Esophagus muscularis mucosa (tissue), 4 donors: Measurements from ENCODE around the gene GLI3. TPM values are rescaled to one million over a fixed set of nuclear protein-coding genes. Genes with fewer than 3 reads are reported as not detected.

Experiments
- DNase-seq: peaks from one replicate; pipeline ENCODE4 v3.0.0-alpha.2; 2017; ENCODE audit errors: extremely low spot score
- H3K27ac ChIP-seq, 4 donors: fragments of 200-600 bp; sonication (generic); replicated peaks in 1 of 4; 1 replicate in 3 of 4; 2 replicates in 1 of 4; pipeline ENCODE4 v1.5.1; 2016 to 2019; ENCODE audit warnings: mild to moderate bottlenecking in 1 of 4
- H3K27me3 ChIP-seq, 4 donors: fragments of 200-600 bp; sonication (generic); one replicate each; pipeline versions ENCODE4 v1.5.1 to v1.6.0; 2016 to 2019
- H3K36me3 ChIP-seq, 4 donors: fragments of 200-600 bp; sonication (generic); one replicate each; pipeline ENCODE4 v1.5.1; 2016 to 2019
- H3K4me1 ChIP-seq, 4 donors: fragments of 200-600 bp; sonication (generic); one replicate each; pipeline ENCODE4 v1.5.1; 2016 to 2019
- H3K4me3 ChIP-seq, 4 donors: fragments of 200-600 bp; sonication (generic); 1 replicate in 2 of 4; 2 replicates in 2 of 4; pipeline ENCODE4 v1.5.1; 2016 to 2019; ENCODE audit warnings: mild to moderate bottlenecking in 4 of 4, moderate library complexity in 1 of 4
- H3K9me3 ChIP-seq, 4 donors: fragments of 200-600 bp; sonication (generic); 1 replicate in 3 of 4; 2 replicates in 1 of 4; pipeline ENCODE4 v1.5.1; 2016 to 2019
- EP300 ChIP-seq: sonication (generic); formaldehyde crosslinking; IDR thresholded peaks from one replicate; pipeline ENCODE4 v1.6.1; 2017; ENCODE audit warnings: antibody characterized with exemption
- POLR2A ChIP-seq: fragments of 450-650 bp; IDR thresholded peaks from one replicate; pipeline ENCODE4 v1.6.1; 2017; ENCODE audit warnings: antibody characterized with exemption, moderate library complexity, mild to moderate bottlenecking, low read depth
- POLR2AphosphoS5 ChIP-seq, 2 donors: sonication (generic); formaldehyde crosslinking; IDR thresholded peaks; one replicate each; pipeline ENCODE4 v1.6.1; 2017; ENCODE audit warnings: antibody characterized with exemption in 2 of 2
- WGBS: methylation state at CpG from one replicate; pipeline ENCODE4 v1.1.5; 2018; 5-methylcytosine and 5-hydroxymethylcytosine counted together
- intact Hi-C: fragments of 100-400 bp; cut with DNase I; formaldehyde crosslinking; loops from one replicate; pipeline ENCODE4 v1.15.1; 2023
- total RNA-seq, 4 donors: library from RNA; depleted of rRNA; stranded (reverse); fragments of >200 nt; gene quantifications; one replicate each; pipeline versions ENCODE4 v1.1.0 to v1.2.1, GENCODE V29; 2016
- TF ChIP-seq, protein P1 (sequence below), 3 experiments: fragments of 200-600 bp in 2 of 3; fragments of 450-650 bp in 1 of 3; sonication (generic) in 2 of 3; IDR thresholded peaks; one replicate each; pipeline ENCODE4 v1.5.1; 2017 to 2019; ENCODE audit warnings: antibody characterized with exemption in 3 of 3, mild to moderate bottlenecking in 2 of 3, moderate library complexity in 1 of 3

GLI3 gene
- total RNA-seq, 4 donors from 2014 or later, result 11.7 to 17.8 (median 13.3) TPM

- 88% methylated on average over 8 of the region's 8 CpGs for WGBS
- intact Hi-C loops, result no loop called here
- no peaks in the 10 kb centered on the region for H3K36me3 ChIP-seq
- no peaks in the 10 kb centered on the region for H3K27me3 ChIP-seq
- no peak for TF ChIP-seq POLR2A
- TF ChIP-seq, protein P1, sequence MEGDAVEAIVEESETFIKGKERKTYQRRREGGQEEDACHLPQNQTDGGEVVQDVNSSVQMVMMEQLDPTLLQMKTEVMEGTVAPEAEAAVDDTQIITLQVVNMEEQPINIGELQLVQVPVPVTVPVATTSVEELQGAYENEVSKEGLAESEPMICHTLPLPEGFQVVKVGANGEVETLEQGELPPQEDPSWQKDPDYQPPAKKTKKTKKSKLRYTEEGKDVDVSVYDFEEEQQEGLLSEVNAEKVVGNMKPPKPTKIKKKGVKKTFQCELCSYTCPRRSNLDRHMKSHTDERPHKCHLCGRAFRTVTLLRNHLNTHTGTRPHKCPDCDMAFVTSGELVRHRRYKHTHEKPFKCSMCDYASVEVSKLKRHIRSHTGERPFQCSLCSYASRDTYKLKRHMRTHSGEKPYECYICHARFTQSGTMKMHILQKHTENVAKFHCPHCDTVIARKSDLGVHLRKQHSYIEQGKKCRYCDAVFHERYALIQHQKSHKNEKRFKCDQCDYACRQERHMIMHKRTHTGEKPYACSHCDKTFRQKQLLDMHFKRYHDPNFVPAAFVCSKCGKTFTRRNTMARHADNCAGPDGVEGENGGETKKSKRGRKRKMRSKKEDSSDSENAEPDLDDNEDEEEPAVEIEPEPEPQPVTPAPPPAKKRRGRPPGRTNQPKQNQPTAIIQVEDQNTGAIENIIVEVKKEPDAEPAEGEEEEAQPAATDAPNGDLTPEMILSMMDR (IDR thresholded peaks at IDR 0.05), result no peak
- no peak for TF ChIP-seq POLR2AphosphoS5 (IDR thresholded peaks at IDR 0.05)
- TF ChIP-seq EP300, result no peak
- H3K4me1 ChIP-seq, result peaks cover 0 to 17% (median 10%) of the 10 kb centered on the region in 4 donors
- H3K4me3 ChIP-seq, result no peak overlapping the region
- no peak for DNase-seq
- H3K27ac ChIP-seq, result no peak overlapping the region
- H3K9me3 ChIP-seq, result no peaks in the 10 kb centered on the region
Measured at GRCh38 chr7:42168512-42168911, 68.5 kb downstream of the GLI3 start.

DNA sequence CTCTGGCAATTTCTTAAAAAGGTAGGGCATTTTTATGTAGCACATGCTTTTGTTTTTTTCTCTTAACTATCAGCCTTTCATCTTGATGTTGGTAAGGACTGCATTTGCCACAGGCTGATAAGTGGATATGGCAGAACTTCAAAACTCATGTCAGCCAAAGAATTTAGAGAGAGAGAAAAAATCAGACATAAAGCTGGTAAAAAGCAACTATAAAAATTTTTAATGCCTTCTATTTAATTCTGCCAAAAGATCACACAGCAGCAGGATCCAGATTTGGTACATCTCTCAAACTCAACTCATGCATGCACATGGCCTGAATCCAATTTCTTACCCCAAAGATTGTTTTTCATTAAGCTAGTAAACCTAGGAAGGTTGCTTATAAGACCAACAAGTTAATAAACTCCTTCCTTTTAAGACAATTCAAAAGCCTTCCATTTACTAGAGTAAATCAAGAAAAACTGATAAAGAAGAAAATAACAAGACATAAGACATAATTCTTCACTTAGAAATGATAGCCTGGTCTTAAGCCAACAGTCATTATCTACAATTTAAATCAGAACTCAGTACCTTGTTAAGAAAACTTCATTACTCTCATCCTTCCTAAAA is 69.3 kb downstream of the GLI3 start:
- H3K4me3 ChIP-seq, result no peak overlapping the region
- H3K27ac ChIP-seq, result no peak overlapping the region
- H3K4me1 ChIP-seq, result peaks cover 0 to 23% (median 16%) of the 10 kb centered on the region in 4 donors
- no peaks in the 10 kb centered on the region for H3K27me3 ChIP-seq
- intact Hi-C loops, result no loop called here
- no peaks in the 10 kb centered on the region for H3K36me3 ChIP-seq
- TF ChIP-seq EP300 (no peak), POLR2AphosphoS5 (IDR thresholded peaks at IDR 0.05) (no peak), POLR2A (no peak)
- TF ChIP-seq, protein P1 (IDR thresholded peaks at IDR 0.05), result no peak
- no peaks in the 10 kb centered on the region for H3K9me3 ChIP-seq
- no peak for DNase-seq

DNA sequence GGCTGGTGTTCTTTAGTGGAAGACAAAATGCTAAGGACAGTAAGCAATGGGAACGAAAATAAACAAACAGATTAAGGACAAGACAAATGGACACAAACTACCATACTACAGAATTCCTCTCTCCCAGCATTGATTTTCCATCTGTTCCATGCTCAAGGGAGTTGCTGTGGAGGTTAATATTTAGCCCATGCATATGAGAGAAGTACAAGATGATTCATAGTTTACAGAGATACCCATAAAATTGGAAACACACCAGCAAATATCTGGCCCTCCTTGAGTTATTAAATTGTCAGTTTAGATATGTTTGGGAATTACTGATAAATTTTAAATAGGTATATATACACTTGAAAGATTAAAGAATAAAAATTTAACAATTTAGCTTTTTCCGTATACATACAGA is 69.8 kb downstream of the GLI3 start:
- DNase-seq, result no peak
- Histone ChIP-seq H3K4me3 (no peak overlapping the region), H3K9me3 (no peaks in the 10 kb centered on the region), H3K27me3 (no peaks in the 10 kb centered on the region), H3K27ac (no peak overlapping the region), H3K4me1 (peaks cover 0 to 28% (median 21%) of the 10 kb centered on the region in 4 donors), H3K36me3 (no peaks in the 10 kb centered on the region)
- TF ChIP-seq, protein P1 (IDR thresholded peaks at IDR 0.05), result no peak
- no peak for TF ChIP-seq POLR2A
- no peak for TF ChIP-seq POLR2AphosphoS5 (IDR thresholded peaks at IDR 0.05)
- no peak for TF ChIP-seq EP300
- 65% methylated on average over 2 of the region's 2 CpGs for WGBS
- intact Hi-C loops, result no loop called here

DNA sequence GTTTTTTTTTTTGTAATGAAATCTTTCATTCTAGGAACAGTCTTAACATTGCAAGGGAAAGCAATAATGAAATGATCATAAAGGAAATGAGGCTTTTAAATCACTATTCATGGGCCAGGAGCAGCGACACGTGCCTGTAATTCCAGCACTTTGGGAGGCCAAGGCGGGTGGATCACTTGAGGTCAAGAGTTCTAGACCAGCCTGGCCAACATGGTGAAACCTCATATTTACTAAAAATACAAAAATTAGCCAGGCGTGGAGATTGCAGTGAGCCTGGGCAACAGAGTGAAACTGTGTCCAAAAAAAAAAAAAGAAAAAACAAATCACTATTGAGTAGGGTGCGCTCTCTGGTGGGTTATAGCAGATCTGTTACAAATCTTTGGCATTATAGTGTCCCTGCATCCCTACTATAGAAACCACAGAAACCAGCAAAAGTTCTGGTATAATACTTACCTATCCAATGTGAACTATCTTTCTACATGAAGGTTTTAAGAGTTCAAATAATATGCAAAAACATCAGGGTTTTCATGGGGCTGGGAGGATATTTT is 72.1 kb downstream of the GLI3 start:
- no peak for TF ChIP-seq EP300
- 91% methylated on average over 5 of the region's 5 CpGs for WGBS
- no peak overlapping the region for H3K27ac ChIP-seq
- intact Hi-C loops, result no loop called here
- H3K4me1 ChIP-seq, result peaks cover 0 to 38% (median 32%) of the 10 kb centered on the region in 4 donors
- H3K36me3 ChIP-seq, result no peaks in the 10 kb centered on the region
- no peak overlapping the region for H3K4me3 ChIP-seq
- DNase-seq, result no peak
- no peaks in the 10 kb centered on the region for H3K27me3 ChIP-seq
- no peaks in the 10 kb centered on the region for H3K9me3 ChIP-seq

DNA sequence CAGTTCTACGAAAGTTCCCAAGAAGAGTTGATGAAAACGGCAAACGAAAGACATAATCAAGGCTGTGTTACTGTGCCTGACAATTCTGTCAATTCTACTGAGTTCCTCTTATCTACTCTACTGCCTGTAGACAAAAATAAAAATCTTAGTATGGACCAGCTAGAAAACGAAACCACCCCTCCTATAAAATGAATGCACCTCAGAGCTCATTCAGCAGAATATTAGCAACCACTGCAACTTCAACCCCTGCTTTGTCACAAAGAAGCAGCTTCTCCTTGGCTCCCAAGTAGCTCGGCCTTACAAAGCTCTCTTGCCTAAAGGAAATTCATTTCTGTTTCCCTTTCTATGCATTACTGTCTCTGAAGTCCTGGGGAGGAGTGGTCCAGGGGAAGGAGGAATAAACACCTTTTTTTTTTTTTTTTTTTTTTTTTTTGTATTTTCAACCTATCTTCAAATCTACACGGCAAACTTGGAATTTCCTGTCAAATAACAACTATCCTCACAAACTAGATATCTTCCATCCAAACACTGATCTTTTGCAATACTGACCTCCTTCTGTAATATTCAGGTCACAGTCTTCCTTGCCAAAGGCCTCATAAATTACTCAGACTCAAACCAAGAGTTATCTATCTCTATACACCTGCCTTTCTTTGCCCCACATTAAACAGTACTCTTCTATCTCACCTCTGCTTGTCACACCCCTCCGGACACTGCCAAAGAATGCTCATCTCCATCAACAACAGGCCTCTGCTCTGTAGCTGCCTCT is 74.3 kb downstream of the GLI3 start:
- 67% methylated on average over 7 of the region's 7 CpGs for WGBS
- TF ChIP-seq POLR2AphosphoS5 (IDR thresholded peaks at IDR 0.05) (no peak), POLR2A (no peak), EP300 (no peak)
- TF ChIP-seq, protein P1 (IDR thresholded peaks at IDR 0.05), result no peak

More for the DNA sequence above, 74.3 kb downstream of the GLI3 start:
- Histone ChIP-seq H3K36me3 (no peaks in the 10 kb centered on the region), H3K27me3 (no peaks in the 10 kb centered on the region), H3K4me1 (peaks cover 0 to 49% (median 47%) of the 10 kb centered on the region in 4 donors), H3K27ac (peak overlapping the region in 1 of 4 donors; percentile 16), H3K9me3 (no peaks in the 10 kb centered on the region), H3K4me3 (no peak overlapping the region)
- intact Hi-C loops, result no loop called here
- no peak for DNase-seq
